Naive B cell (primary cell): ENCODE measurements around the gene MDGA2. TPM values are rescaled to one million over a fixed set of nuclear protein-coding genes. Genes with fewer than 3 reads are reported as not detected.

ENCODE experiments used
- ATAC-seq, 2 donors: fragments of 150-1000 bp; cut with Tn5 transposase; 2 replicates each; pipeline ENCODE4 v1.10.0; 2021; ENCODE audit warnings: low read depth in 2 of 2, mild to moderate bottlenecking in 2 of 2, moderate library complexity in 2 of 2
- DNase-seq: peaks from one replicate; pipeline ENCODE4 v3.0.0; 2022
- H3K27ac Mint-ChIP-seq, 6 donors: one replicate each; pipeline ENCODE4 v1.8.0; 2020 to 2022; ENCODE audit warnings: mild to moderate bottlenecking in 6 of 6, mixed read lengths in 6 of 6, moderate library complexity in 5 of 6, inconsistent platforms in 2 of 6
- H3K27me3 Mint-ChIP-seq, 3 donors: one replicate each; pipeline ENCODE4 v1.8.0; 2021 to 2022; ENCODE audit warnings: mixed read lengths in 3 of 3, mild to moderate bottlenecking in 1 of 3
- H3K36me3 Mint-ChIP-seq, 2 donors: one replicate each; pipeline ENCODE4 v1.8.0; 2020 to 2022; ENCODE audit warnings: mixed read lengths in 2 of 2, inconsistent platforms in 1 of 2, mild to moderate bottlenecking in 1 of 2
- H3K4me1 Mint-ChIP-seq, 3 donors: one replicate each; pipeline ENCODE4 v1.8.0; 2020 to 2022; ENCODE audit warnings: mixed read lengths in 3 of 3, inconsistent platforms in 1 of 3, mild to moderate bottlenecking in 1 of 3, moderate library complexity in 1 of 3
- H3K4me3 Mint-ChIP-seq, 8 donors: one replicate each; pipeline ENCODE4 v1.8.0; 2020 to 2022; ENCODE audit warnings: mild to moderate bottlenecking in 8 of 8, mixed read lengths in 8 of 8, moderate library complexity in 8 of 8, inconsistent platforms in 2 of 8
- H3K9me3 Mint-ChIP-seq, 7 donors: one replicate each; pipeline ENCODE4 v1.8.0; 2020 to 2022; ENCODE audit warnings: mixed read lengths in 7 of 7, mild to moderate bottlenecking in 5 of 7, inconsistent platforms in 2 of 7, moderate library complexity in 1 of 7
- polyA plus RNA-seq, 6 donors: library from polyadenylated mRNA; unstranded; fragments of 300-500 nt; fragmentation: Illumina TruSeq; gene quantifications; one replicate each; pipeline ENCODE4 v1.2.3, GENCODE V29; 2021; ENCODE audit warnings: low read depth in 6 of 6

MDGA2 gene
- polyA plus RNA-seq, 6 donors from 2014 or later: not detected

DNA sequence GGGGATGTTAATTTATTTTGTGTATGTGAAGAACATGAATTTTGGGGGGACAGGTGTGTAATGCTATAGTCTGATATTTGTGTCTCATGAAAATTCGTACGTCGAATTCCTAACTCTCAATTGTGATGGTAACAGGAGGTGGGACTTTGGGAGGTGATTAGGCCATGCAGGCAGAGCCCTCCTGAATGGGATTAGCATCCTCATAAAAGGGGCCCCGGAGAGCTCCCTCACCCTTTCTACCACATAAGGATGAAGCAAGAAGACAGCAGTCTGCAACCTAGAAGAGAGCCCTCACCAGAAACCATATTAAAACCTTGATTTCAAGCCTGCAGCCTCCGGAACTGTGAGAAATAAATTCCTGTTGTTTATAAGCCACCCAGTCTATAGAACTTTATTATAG lies 165.4 kb downstream of the MDGA2 start:
- H3K9me3 Mint-ChIP-seq: no peaks in the 10 kb centered on the region
- H3K27me3 Mint-ChIP-seq: no peaks in the 10 kb centered on the region
- DNase-seq: no peak
- H3K27ac Mint-ChIP-seq: no peak overlapping the region
- no peaks in the 10 kb centered on the region for H3K36me3 Mint-ChIP-seq
- no peaks in the 10 kb centered on the region for H3K4me1 Mint-ChIP-seq
- H3K4me3 Mint-ChIP-seq: no peak overlapping the region
- no peak for ATAC-seq

DNA sequence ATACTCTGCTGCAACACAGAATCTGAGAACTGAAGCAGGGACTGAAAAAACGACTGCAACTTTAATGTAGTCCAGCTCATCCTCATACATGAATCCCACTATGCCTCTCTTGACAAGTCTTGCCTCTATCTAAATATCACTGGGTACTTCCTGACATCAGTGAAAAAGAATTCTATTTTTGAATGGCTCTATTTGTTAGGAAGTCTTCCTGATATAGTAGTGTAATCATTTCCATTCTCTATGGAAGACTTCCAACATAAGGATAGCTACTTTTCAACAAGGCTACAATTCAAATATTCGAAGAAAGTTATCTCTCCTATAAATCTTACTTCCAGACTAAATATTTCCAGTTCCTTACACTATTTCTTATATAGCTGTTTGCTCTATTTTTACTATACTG lies 167.5 kb downstream of the MDGA2 start:
- DNase-seq (no peak), ATAC-seq (no peak)
- Mint-ChIP-seq H3K4me3 (no peak overlapping the region), H3K4me1 (no peaks in the 10 kb centered on the region), H3K27ac (no peak overlapping the region), H3K36me3 (no peaks in the 10 kb centered on the region), H3K27me3 (no peaks in the 10 kb centered on the region), H3K9me3 (peaks cover 0 to 4% (median 0%) of the 10 kb centered on the region in 7 donors)

DNA sequence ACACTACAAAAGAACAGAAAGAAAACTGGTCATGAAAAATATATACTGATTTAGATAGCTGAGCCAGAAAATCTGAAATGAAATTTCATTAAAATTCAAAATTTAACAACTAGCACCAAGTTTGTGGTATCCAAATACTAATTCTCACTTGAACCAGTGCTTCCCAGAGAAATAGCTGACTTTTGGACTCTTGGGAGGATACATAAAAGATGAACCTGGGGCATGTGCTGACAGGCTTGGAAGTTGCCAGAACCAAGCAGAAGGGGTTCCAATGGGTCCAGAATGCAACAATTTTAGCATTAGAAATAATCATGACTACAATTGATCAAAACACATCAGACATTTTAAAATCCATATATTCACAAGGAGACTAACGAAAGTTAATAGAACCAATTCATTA lies 175.0 kb downstream of the MDGA2 start:
- Mint-ChIP-seq H3K27ac (no peak overlapping the region), H3K9me3 (peaks cover 0 to 4% (median 1%) of the 10 kb centered on the region in 7 donors), H3K27me3 (no peaks in the 10 kb centered on the region), H3K4me1 (no peaks in the 10 kb centered on the region), H3K36me3 (no peaks in the 10 kb centered on the region), H3K4me3 (no peak overlapping the region)
- ATAC-seq (no peak), DNase-seq (no peak)

DNA sequence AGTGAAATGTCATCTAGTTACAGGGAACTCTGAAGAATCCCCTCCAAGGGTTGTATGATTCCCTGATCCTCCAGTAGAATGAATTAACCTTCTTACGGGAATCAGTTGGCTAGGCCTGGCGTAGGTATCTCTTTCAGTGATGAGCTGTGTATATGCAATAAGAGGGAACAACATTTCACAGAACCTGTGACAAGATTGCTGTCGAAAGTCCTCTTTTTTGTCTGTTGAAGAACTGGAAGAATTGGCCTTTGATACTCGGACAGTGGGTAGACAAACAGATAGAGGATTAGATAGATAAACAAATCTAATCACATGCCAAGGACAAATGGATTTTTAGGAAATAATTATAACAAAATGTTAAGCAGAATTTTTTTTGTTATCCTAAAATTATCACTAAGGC lies 184.6 kb downstream of the MDGA2 start:
- Mint-ChIP-seq H3K4me3 (no peak overlapping the region), H3K9me3 (peaks cover 0 to 14% (median 4%) of the 10 kb centered on the region in 7 donors), H3K27ac (no peak overlapping the region), H3K36me3 (no peaks in the 10 kb centered on the region), H3K4me1 (no peaks in the 10 kb centered on the region), H3K27me3 (no peaks in the 10 kb centered on the region)
- DNase-seq: no peak
- ATAC-seq: no peak

DNA sequence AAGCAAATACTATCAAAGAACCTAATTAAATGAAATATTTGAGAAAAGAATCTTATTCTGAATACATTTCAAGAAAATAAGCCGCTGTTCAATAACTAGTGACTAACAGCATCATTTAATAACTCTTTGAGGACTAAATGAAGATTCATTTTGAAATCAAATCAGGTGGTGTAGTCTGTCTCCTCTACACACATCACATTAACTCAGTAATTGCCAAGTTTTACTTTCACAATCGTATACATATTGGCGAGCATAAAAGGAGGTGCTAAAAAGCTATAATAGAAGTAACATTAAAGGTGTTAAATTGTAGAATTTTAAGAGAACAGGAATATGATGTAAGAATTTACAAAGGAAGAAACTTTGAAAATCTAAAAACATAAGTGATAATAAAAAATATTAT lies 185.1 kb downstream of the MDGA2 start:
- no peak overlapping the region for H3K27ac Mint-ChIP-seq
- H3K27me3 Mint-ChIP-seq: no peaks in the 10 kb centered on the region
- no peaks in the 10 kb centered on the region for H3K36me3 Mint-ChIP-seq
- ATAC-seq (no peak), DNase-seq (no peak)
- no peak overlapping the region for H3K4me3 Mint-ChIP-seq
- H3K4me1 Mint-ChIP-seq: no peaks in the 10 kb centered on the region
- peaks cover 0 to 14% (median 4%) of the 10 kb centered on the region in 7 donors for H3K9me3 Mint-ChIP-seq

DNA sequence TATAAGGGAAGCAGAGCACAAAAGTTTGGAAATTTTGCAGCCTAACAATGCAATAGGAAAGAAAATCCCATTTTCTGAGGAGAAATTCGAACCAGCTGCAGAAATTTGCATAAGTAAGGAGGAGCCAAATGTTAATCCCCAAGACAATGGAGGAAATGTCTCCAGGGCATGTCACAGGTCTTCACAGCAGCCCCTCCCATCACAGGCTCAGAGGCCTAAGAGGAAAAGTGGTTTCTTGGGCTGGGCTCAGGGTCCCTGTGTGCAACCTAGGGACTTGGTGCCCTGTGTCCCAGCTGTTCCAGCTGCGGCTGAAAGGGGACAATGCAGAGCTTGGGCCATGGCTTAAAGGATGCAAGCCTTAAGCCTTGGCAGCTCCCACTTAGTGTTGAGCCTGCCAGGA lies 190.0 kb downstream of the MDGA2 start:
- no peak overlapping the region for H3K4me3 Mint-ChIP-seq
- no peaks in the 10 kb centered on the region for H3K27me3 Mint-ChIP-seq
- no peak for ATAC-seq
- H3K27ac Mint-ChIP-seq: no peak overlapping the region
- DNase-seq: no peak
- peaks cover 0 to 9% (median 0%) of the 10 kb centered on the region in 7 donors for H3K9me3 Mint-ChIP-seq
- no peaks in the 10 kb centered on the region for H3K4me1 Mint-ChIP-seq
- H3K36me3 Mint-ChIP-seq: no peaks in the 10 kb centered on the region

DNA sequence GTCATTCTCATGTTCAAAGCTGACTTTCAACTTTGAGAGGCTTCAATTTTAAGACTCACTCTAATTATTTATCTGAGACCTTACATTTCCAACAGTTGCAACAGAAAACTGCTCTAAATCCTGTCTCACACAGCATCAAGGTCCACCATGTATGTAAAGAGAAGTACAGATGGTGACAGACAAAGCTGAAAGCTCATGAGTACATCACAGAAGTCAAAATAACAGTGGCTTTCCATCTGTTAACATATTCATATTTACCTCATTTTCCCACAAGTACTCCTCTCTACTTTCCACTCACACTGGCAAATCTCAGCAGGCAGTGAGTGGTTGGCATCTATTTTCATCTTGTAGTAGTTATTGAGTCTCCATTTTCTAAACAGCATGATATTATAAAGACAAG lies 192.0 kb downstream of the MDGA2 start:
- no peak overlapping the region for H3K4me3 Mint-ChIP-seq
- peaks cover 0 to 9% (median 0%) of the 10 kb centered on the region in 7 donors for H3K9me3 Mint-ChIP-seq
- DNase-seq (no peak), ATAC-seq (no peak)
- no peaks in the 10 kb centered on the region for H3K4me1 Mint-ChIP-seq
- no peak overlapping the region for H3K27ac Mint-ChIP-seq
- no peaks in the 10 kb centered on the region for H3K36me3 Mint-ChIP-seq
- no peaks in the 10 kb centered on the region for H3K27me3 Mint-ChIP-seq

DNA sequence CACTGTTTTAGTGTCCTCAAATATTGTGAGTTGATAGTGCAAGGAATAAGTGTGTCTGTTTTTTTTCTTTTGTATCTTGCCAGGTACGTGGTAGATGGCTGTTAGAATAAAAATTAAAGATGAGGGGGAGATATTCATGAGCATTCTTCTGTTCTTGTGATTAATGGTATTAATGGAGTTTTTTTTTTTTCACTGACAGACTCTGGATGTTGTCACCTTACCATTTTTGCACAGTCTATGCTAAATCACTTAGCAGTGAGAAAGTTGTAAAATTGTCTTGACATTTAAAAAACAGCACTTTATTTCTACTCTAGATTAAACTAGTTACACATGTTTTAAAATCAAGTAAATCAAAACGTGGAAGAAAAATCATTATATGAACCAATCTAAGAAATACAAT lies 204.3 kb downstream of the MDGA2 start:
- ATAC-seq: no peak
- Mint-ChIP-seq H3K4me3 (no peak overlapping the region), H3K27me3 (no peaks in the 10 kb centered on the region), H3K9me3 (peaks cover 0 to 13% (median 8%) of the 10 kb centered on the region in 7 donors), H3K27ac (no peak overlapping the region), H3K36me3 (no peaks in the 10 kb centered on the region), H3K4me1 (no peaks in the 10 kb centered on the region)
- no peak for DNase-seq

DNA sequence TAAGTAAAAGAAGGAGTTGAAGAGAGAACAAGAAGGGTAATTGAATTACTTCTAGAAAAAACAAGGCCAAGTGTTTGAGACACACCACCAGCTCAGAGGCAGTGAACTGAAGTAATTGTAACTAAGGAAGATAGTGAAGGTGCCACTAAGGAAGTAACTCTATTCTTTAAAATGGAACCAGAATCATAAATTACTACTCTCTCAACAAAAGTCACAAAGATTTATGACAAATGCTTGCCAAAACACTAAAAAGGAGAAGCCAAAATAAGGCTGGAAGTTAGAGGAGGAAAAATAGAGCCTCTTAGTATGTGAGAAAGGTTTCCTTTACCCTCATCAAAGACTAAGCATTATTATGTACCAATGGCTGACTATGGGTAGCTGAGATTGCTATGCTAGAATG lies 208.5 kb downstream of the MDGA2 start:
- no peak overlapping the region for H3K27ac Mint-ChIP-seq
- no peaks in the 10 kb centered on the region for H3K36me3 Mint-ChIP-seq
- no peaks in the 10 kb centered on the region for H3K4me1 Mint-ChIP-seq
- no peak overlapping the region for H3K4me3 Mint-ChIP-seq
- H3K9me3 Mint-ChIP-seq: peaks cover 0 to 10% (median 4%) of the 10 kb centered on the region in 7 donors
- no peak for DNase-seq
- ATAC-seq: no peak
- H3K27me3 Mint-ChIP-seq: no peaks in the 10 kb centered on the region

DNA sequence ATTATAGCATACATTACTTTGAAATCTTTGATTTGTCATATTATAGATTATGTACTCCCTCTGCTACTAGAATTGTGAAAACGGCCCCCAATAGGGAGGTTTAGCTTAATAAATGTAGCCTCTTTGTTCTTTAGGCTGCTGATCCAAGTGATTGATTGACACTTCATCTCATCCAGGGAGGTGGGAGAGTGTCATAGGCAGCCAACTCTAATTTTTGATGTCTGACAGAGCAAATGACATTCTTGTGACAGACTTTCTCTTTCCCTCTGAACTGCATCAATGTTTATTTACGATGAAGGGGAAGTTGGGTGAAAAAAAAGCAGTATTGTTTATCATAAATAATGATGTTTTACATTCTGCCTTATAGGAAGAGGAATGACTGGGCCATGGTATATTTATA lies 221.4 kb downstream of the MDGA2 start:
- H3K9me3 Mint-ChIP-seq: peaks cover 0 to 2% (median 0%) of the 10 kb centered on the region in 7 donors
- no peaks in the 10 kb centered on the region for H3K27me3 Mint-ChIP-seq
- no peak overlapping the region for H3K4me3 Mint-ChIP-seq
- ATAC-seq: no peak
- no peak for DNase-seq
- H3K4me1 Mint-ChIP-seq: no peaks in the 10 kb centered on the region
- no peaks in the 10 kb centered on the region for H3K36me3 Mint-ChIP-seq
- no peak overlapping the region for H3K27ac Mint-ChIP-seq

DNA sequence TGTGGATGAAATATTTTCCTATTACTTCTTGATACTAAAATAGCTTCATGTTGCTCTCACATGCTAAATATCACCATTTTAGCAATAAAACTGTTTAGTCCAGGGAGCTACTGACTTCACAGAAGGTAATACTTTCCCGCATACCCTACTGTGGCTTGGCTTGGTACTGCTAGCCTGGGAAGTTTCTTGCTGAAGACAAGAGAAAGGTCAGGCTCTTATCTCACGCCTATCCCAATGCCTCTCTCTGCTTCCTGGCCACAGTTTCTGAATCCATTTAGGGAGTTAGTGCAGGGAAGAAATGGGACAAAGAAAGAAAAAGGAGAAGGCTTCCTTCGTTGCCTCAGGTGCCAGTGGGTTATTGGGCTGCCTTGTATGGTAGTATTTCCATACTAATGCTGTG lies 228.3 kb downstream of the MDGA2 start:
- no peaks in the 10 kb centered on the region for H3K27me3 Mint-ChIP-seq
- H3K4me1 Mint-ChIP-seq: no peaks in the 10 kb centered on the region
- no peaks in the 10 kb centered on the region for H3K36me3 Mint-ChIP-seq
- H3K9me3 Mint-ChIP-seq: peaks cover 0 to 2% (median 0%) of the 10 kb centered on the region in 7 donors
- no peak overlapping the region for H3K27ac Mint-ChIP-seq
- H3K4me3 Mint-ChIP-seq: no peak overlapping the region
- DNase-seq: no peak
- ATAC-seq: no peak

DNA sequence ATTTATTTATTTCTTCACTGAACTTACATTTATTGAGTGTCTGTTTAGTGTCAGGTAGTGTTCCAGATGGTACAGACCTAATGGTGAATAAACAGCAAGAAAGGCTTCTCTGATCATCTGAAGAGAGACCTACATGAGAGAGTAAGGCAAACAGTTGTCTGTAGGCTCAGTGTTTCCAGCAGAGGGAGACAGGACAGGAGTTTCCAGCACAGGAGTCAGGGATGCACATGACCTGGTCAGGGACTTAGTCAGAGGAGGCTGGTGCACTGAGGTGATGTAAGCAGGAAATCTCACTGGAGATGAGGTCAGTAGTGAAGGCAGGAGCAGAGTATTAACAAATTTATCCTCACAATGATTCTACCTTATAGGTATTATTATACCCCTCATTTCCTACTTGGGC lies 233.2 kb downstream of the MDGA2 start:
- no peaks in the 10 kb centered on the region for H3K4me1 Mint-ChIP-seq
- ATAC-seq: no peak
- no peaks in the 10 kb centered on the region for H3K27me3 Mint-ChIP-seq
- H3K9me3 Mint-ChIP-seq: no peaks in the 10 kb centered on the region
- no peaks in the 10 kb centered on the region for H3K36me3 Mint-ChIP-seq
- no peak overlapping the region for H3K27ac Mint-ChIP-seq
- DNase-seq: no peak
- H3K4me3 Mint-ChIP-seq: no peak overlapping the region

DNA sequence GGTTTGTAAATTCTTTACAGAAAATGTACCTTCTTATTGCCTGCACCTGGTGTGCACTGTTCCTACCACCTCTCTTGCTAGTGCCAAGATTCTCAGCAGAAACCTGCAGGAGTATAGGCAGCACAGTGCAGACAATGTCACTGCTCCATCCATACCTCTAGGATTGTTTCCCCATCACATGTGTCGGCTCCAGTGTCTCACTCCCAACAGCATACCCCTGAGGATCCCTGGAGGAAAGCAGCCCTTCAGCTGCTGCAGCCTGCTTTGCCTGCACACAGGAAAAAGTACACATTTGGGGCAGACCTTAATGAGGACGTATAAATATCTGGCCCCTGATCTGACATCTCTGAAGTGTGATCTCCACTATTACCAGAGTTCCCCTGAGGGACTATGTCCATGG lies 235.5 kb downstream of the MDGA2 start:
- H3K27me3 Mint-ChIP-seq: no peaks in the 10 kb centered on the region
- no peak overlapping the region for H3K27ac Mint-ChIP-seq
- no peaks in the 10 kb centered on the region for H3K36me3 Mint-ChIP-seq
- no peak for DNase-seq
- ATAC-seq: no peak
- no peak overlapping the region for H3K4me3 Mint-ChIP-seq
- no peaks in the 10 kb centered on the region for H3K4me1 Mint-ChIP-seq
- H3K9me3 Mint-ChIP-seq: peaks cover 0 to 2% (median 0%) of the 10 kb centered on the region in 7 donors

DNA sequence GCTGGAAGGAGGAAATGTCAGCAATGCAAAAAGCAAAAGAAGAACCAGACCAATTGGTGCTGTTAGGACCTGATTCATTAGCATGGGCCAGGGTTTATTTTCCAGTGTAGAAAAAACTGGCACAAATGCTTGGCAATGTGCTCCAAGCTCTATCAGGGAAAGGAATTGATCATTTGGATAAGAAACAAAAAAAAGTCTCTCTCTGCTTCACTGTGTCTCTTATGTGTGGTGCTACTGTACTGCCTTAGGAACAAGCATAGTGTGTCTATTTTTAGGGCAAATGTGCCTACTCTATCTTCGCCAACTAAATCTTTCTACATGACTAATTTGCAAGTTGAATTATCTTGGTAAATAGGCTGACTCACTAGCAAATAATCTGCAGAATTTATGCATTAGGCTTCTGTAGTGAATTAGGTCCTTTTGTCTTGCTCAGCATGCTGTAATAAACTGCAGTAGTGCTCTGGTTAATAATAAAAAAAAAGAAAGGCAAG lies 236.7 kb downstream of the MDGA2 start:
- H3K4me1 Mint-ChIP-seq: no peaks in the 10 kb centered on the region
- H3K4me3 Mint-ChIP-seq: no peak overlapping the region
- H3K27ac Mint-ChIP-seq: no peak overlapping the region
- H3K36me3 Mint-ChIP-seq: no peaks in the 10 kb centered on the region
- no peak for ATAC-seq
- DNase-seq: no peak
- H3K27me3 Mint-ChIP-seq: no peaks in the 10 kb centered on the region
- H3K9me3 Mint-ChIP-seq: peaks cover 0 to 2% (median 0%) of the 10 kb centered on the region in 7 donors

DNA sequence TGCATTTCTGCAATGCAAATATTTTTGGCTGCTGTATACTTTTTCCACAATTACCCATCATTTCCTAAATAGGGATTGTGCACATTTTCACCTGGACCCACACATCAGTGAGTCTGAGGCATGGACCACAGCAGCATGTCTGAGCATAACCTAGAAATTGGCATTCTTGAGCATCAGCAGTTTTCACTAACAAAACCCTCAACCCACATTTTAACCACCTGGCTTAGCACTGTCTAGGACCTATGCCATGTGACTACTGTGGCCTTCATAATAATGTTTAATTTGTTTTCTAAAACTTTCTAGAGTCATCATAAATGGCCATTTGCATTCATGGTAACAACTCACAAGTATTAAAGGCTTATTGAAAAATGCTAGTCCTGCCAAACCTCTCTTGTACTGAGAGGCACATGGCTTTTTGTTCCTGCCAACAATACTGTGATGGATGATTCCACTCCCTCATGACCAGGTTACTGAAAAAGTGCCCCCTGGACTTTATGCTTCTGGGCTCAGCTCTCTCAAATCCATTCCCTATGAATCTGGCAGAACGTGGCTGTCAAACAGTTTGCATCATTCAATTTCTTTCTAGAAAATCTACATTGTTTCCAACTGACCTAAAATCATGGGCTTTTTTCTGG lies 240.0 kb downstream of the MDGA2 start:
- DNase-seq (no peak), ATAC-seq (no peak)
- no peaks in the 10 kb centered on the region for H3K36me3 Mint-ChIP-seq
- H3K4me3 Mint-ChIP-seq: no peak overlapping the region
- no peaks in the 10 kb centered on the region for H3K4me1 Mint-ChIP-seq
- peaks cover 0 to 2% (median 0%) of the 10 kb centered on the region in 7 donors for H3K9me3 Mint-ChIP-seq
- H3K27ac Mint-ChIP-seq: no peak overlapping the region
- no peaks in the 10 kb centered on the region for H3K27me3 Mint-ChIP-seq
